ENCODE measurements around the gene MAPRE3.
A peak's percentile ranks its signal among the peaks of the same experiment; 100 is the strongest.

The MAPRE3 gene

GRCh38 chr2:26951236-26951635 is 19.2 kb upstream of the MAPRE3 start:
- DNase-seq: no peak

DNA sequence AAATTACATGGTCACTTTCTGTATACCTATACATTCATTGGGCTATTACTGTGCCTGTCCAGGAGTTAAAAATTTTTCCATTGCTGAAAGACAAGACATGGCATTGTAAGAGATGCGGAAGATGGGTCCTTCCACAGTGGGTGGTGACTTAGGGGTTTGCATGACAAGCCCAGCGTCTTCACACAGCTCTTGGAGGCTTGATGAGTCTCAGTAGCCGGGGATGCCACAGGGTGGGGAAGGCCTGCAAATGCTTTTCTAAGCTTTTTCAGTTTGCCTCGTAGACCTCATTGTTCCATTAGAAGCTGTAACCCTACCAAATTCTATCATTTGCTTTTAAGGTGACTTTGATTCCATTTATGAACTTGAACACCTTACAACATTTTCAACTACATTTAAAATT is 18.1 kb upstream of the MAPRE3 start:
- DNase-seq: no peak

- DNase-seq: no peak
Observed at GRCh38 chr2:26954135-26954534, 16.3 kb upstream of the MAPRE3 start.

DNA sequence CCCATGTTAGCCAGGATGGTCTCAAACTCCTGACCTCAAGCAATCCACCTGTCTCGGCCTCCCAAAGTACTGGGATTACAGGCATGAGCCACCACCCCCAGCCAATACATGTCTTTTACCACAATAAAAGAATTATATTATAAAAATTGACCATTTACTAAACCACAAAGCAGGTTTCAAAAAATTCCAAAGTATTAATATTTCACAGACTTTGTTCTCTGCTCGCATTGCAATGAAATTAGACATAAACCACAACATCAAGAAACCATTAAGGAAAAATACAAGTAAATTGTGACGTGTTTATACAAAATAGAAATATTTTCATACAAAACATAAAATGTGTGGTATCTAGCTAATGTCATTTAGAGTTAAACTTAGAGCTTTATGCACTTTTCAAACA is 13.4 kb upstream of the MAPRE3 start:
- no peak for DNase-seq

DNA sequence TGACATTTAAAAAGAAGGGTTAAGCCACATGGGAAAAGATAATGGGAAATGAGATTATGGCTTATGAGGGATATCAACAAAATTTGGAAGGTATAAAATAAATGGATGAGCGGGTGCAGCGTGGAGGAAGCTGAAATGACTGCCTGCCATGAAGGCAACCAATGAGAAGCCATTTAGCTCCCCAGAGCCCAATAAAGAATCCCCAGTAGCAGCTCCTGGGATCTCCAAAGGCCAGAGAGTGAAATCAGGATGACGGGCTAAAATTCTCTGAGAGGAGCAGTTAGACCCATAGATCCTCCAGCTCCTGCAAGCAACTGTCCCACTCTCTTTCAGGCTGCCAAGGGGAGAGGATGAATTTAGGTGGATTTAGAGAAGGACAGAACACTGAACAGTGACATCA is 12.9 kb upstream of the MAPRE3 start:
- DNase-seq: no peak

- DNase-seq: no peak
Observed at GRCh38 chr2:26959331-26959730, 11.1 kb upstream of the MAPRE3 start.

GRCh38 chr2:26964446-26965130 is 5.8 kb upstream of the MAPRE3 start:
- no peak for DNase-seq

GRCh38 chr2:26968001-26968400 is 2.4 kb upstream of the MAPRE3 start:
- DNase-seq: no peak

DNA sequence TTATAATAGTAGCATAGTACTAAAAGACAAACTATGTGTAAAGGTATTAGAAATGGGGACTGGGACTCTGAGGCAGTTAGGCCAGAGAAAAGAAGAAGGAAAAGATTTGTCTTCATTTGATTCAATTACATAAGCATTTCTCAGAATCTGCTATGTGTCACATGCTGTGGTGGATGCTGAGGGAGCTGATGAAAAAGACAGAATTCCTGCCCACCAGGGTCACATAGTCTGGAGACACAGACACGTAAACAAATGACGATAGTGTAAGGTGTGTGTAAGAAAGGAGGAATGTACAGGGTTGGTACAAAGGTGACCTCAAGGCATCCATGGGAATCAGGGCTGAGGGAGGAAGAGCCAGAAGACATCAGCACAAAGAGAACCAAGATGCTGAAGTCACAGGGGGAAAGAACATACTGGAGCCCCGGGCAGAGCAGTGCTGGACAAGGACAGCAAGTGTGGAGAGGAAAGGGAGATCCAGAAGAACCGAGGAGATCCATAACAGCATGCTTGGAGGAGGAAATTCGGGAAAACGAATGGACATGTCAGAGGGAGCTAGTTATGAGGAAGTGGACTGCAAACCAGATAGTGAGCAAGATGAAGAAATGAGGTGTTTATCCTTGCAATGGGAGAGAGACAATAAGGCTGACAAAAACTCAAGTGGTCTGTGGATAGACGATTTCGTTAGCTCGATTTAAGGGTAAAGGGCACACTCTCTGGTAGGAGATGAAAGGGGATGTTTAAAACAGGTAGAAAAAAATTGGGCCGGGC is 1.2 kb upstream of the MAPRE3 start:
- DNase-seq: no peak

DNA sequence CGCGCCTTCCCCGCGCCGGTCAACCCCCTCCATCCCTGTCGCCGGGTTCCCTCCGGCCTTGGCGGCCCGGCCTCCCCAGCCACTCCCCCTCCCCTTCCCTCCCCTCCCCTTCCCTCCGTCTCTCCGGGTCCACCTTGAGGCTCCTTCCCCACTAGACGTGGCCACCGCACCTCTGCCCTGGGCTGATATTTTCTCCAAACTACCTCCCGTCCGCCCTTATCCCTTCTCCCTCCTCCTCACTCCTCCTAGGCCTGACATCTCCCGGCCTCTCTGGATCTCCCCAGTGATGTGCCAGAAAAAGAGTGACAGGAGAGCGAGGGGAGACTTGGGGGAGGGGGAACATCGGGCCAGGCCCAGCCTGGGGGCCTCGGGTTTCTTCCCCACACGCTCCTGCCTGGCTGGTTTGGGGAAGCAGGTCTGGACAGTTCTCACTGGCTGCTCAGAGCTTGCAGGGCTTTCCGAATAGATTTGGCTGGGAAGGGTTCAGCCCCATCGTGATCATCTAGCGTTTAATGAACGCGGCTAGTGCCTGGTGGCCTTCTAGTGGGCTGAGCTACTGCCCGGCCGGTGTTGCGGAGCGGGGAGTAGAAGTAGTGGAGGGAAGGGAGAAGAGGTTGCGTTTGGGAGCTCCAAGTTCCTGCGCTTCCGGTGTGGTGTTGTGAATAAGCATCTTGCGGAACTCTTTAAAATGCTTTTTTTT is 641 bp downstream of the MAPRE3 start:
- DNase-seq: peak; percentile 69

GRCh38 chr2:26971911-26972786 is 1.7 kb downstream of the MAPRE3 start:
- DNase-seq: no peak

GRCh38 chr2:26974352-26974751 is 3.9 kb downstream of the MAPRE3 start:
- no peak for DNase-seq

DNA sequence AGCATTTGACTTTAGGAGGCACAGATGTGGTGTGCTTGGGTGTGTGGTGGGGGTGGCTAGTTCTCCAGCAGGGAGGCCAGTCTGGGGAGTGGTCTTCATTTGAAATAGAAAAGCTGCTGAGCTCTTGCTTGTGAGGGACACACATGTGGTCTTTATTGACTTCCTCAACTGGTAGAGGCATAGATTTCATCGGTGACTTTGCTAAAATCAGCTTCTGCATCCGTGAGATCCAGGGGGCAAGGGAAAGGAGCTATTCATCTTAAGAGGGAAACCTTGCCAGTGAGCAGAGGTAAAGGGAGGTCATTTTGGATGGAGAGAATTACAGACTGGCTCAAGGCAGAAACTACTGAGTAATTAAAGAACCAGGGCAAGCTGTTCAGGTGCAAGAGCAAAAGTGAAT is 4.7 kb downstream of the MAPRE3 start:
- no peak for DNase-seq

GRCh38 chr2:26975656-26976055 is 5.2 kb downstream of the MAPRE3 start:
- DNase-seq: no peak

GRCh38 chr2:26976237-26976636 is 5.8 kb downstream of the MAPRE3 start:
- no peak for DNase-seq

DNA sequence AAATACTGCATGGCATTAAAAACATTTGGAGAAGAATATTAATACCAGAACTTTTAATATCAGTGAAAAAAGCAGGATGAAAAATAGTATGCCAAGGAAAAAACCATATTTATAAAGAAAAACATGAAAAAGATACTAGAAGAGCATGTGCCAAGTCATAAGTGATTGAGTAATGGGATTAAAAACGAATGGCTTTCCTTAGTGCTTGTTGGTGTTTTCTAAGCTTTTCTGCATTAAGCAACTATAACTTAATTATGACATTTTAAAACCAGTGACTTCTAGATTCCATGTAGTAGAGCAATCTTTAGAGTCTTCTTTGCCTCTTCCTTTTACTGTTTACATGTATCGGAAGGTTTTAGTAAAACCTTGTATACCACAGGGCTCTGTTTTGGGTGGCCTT is 6.6 kb downstream of the MAPRE3 start:
- no peak for DNase-seq

- DNase-seq: no peak
Observed at GRCh38 chr2:26978061-26978596, 7.7 kb downstream of the MAPRE3 start.

GRCh38 chr2:26979741-26980140 is 9.3 kb downstream of the MAPRE3 start:
- no peak for DNase-seq

GRCh38 chr2:26980971-26981370 is 10.5 kb downstream of the MAPRE3 start:
- DNase-seq: no peak

DNA sequence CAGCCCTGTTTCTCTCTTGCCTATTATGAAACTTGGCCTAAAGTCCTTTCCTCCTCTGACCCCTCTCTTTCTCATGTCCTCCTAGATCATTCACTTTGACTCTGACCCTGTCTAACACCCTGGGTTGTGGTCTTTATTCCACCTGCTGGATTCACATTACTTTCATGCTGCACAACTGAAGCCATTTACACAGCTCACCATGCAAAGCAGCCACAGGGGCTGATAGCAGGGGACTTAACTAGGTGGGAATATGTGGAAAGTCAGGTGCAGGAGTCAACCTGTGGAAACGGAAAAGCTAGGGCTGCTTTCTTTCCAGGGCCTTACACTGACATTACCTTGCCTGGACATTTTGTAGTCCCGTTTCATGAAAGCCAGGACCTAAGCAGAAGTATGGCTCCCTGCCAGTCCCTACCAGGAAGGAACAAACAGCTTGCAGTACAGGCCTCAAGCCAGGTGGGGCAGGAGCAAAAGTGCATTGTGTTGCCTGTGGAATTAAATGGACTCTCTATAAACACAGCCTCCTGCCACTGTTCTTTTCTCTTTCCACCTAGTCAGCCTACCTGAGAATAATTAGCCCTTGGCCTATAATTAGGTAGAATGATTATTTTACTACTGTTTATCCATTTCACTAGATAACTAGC is 11.8 kb downstream of the MAPRE3 start:
- peak; percentile 67 for DNase-seq

DNA sequence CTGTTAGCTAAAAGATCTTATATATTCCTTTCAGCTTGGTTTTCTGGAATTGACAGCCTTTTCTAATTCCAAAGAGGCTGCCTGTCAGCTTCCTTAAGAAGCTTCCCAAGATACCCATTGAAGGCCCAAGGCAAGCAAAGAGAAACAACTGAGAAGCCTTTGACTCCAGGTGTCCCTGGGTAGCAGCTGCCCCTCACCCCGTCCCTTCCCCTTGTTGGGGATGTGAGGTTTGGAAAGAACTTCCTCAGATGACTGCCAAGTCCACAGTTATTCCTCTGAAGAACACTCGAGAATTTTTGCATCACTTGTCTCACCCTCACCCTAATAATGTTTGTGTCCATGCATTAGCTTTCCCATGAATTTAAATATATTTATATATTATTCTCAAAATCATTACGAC is 13.3 kb downstream of the MAPRE3 start:
- DNase-seq: no peak

GRCh38 chr2:26985807-26986206 is 15.4 kb downstream of the MAPRE3 start:
- DNase-seq: no peak
